SK-N-SH (cell line): ENCODE measurements around the gene HPCAL1. TPM values are rescaled to one million over a fixed set of nuclear protein-coding genes. Genes with fewer than 3 reads are reported as not detected.

Experiments used
- CTCF ChIA-PET: fragments of 300-600, 350-600 bp; formaldehyde crosslinking; extraction: SDS; loops from one replicate; lab custom pipeline; 2021; lab: Yijun Ruan, JAX
- POLR2A ChIA-PET: fragments of 350-600 bp; sonication (Branson Sonifier 250); formaldehyde crosslinking; extraction: SDS; loops from one replicate; lab custom pipeline; 2020; ENCODE audit warnings: antibody characterized with exemption, inconsistent platforms; lab: Yijun Ruan, JAX
- DNase-seq: peaks from one replicate; pipeline ENCODE4 v3.0.0; 2012
- H2AFZ ChIP-seq: fragments of 200-600 bp; sonication (generic); 2 replicates; pipeline ENCODE4 v1.8.1; 2016; ENCODE audit warnings: antibody characterized with exemption, mild to moderate bottlenecking, low read depth
- H3F3A ChIP-seq: fragments of 200-600 bp; sonication (generic); replicated peaks from 2 replicates; pipeline ENCODE3; 2016; ENCODE audit warnings: antibody characterized with exemption, mild to moderate bottlenecking; ENCODE audit not compliant: insufficient read depth
- H3K27ac ChIP-seq, 2 experiments: fragments of 200-500 bp in 1 of 2; fragments of 200-600 bp in 1 of 2; sonication (Bioruptor generic) in 1 of 2; sonication (generic), shearing (Covaris generic) in 1 of 2; 2 replicates each; pipeline versions ENCODE4 v1.5.1 to v1.6.1; 2014 to 2016; ENCODE audit warnings: low read depth in 2 of 2, inconsistent platforms in 1 of 2, low read length in 1 of 2, mild to moderate bottlenecking in 1 of 2, mixed read lengths in 1 of 2
- H3K27me3 ChIP-seq: fragments of 200-600 bp; sonication (generic), shearing (Covaris generic); 2 replicates; pipeline ENCODE4 v1.6.1; 2016; ENCODE audit warnings: mixed run types; ENCODE audit not compliant: insufficient read depth
- H3K36me3 ChIP-seq, 2 experiments: fragments of 200-500 bp in 1 of 2; fragments of 200-600 bp in 1 of 2; sonication (Bioruptor generic) in 1 of 2; sonication (generic) in 1 of 2; replicated peaks in 1 of 2; 2 replicates each; pipeline versions ENCODE3 to v1.5.1; 2014 to 2016; ENCODE audit warnings: low read length in 1 of 2, mild to moderate bottlenecking in 1 of 2; ENCODE audit not compliant: insufficient read depth in 2 of 2, control insufficient read depth in 1 of 2
- H3K4me1 ChIP-seq, 2 experiments: fragments of 200-500 bp in 1 of 2; fragments of 200-600 bp in 1 of 2; sonication (Bioruptor generic) in 1 of 2; sonication (generic), shearing (Covaris generic) in 1 of 2; 2 replicates each; pipeline versions ENCODE4 v1.5.1 to v1.6.1; 2014 to 2016; ENCODE audit warnings: low read depth in 1 of 2, low read length in 1 of 2, mixed run types in 1 of 2; ENCODE audit not compliant: insufficient read depth in 2 of 2, control insufficient read depth in 1 of 2
- H3K4me2 ChIP-seq: fragments of 200-600 bp; sonication (generic), shearing (Covaris generic); 2 replicates; pipeline ENCODE4 v1.6.1; 2017; ENCODE audit warnings: mixed run types
- H3K4me3 ChIP-seq, 2 experiments: fragments of 200-500 bp in 1 of 2; fragments of 200-600 bp in 1 of 2; sonication (Bioruptor generic) in 1 of 2; sonication (generic), shearing (Covaris generic) in 1 of 2; 2 replicates each; pipeline versions ENCODE4 v1.5.1 to v1.8.1; 2014 to 2016; ENCODE audit warnings: low read depth in 2 of 2, inconsistent platforms in 1 of 2, low read length in 1 of 2, mild to moderate bottlenecking in 1 of 2, mixed read lengths in 1 of 2, moderate library complexity in 1 of 2
- H3K79me2 ChIP-seq: fragments of 200-600 bp; sonication (generic); 2 replicates; pipeline ENCODE4 v1.8.1; 2017; ENCODE audit warnings: mild to moderate bottlenecking; ENCODE audit not compliant: insufficient read depth
- H3K9ac ChIP-seq: fragments of 200-600 bp; sonication (generic); 2 replicates; pipeline ENCODE4 v1.6.1; 2017; ENCODE audit warnings: mixed run types
- H3K9me2 ChIP-seq: fragments of 200-600 bp; sonication (generic); 2 replicates; pipeline ENCODE4 v1.6.1; 2017; ENCODE audit warnings: mixed run types
- H3K9me3 ChIP-seq: fragments of 200-600 bp; sonication (generic); 2 replicates; pipeline ENCODE4 v1.6.1; 2017; ENCODE audit warnings: mixed run types, mild to moderate bottlenecking, moderate library complexity
- H4K20me1 ChIP-seq: fragments of 200-600 bp; sonication (generic); 2 replicates; pipeline ENCODE4 v1.6.1; 2017; ENCODE audit warnings: mild to moderate bottlenecking, mixed run types; ENCODE audit not compliant: insufficient read depth
- CHD2 ChIP-seq: fragments of 150-350 bp; IDR thresholded peaks from 2 replicates; pipeline ENCODE4 v1.6.1; 2018; ENCODE audit warnings: low read length; ENCODE audit not compliant: partially characterized antibody
- CTCF ChIP-seq: fragments of 200-600 bp; sonication (generic); IDR thresholded peaks from 2 replicates; pipeline ENCODE4 v1.6.1; 2017; ENCODE audit warnings: antibody characterized with exemption, mild to moderate bottlenecking, moderate library complexity
- FOSL2 ChIP-seq: IDR thresholded peaks from 2 replicates; pipeline ENCODE4 v1.4.0; 2012; ENCODE audit warnings: low read depth, mild to moderate bottlenecking, moderate library complexity, borderline replicate concordance
- GATA2 ChIP-seq: sonication (generic); formaldehyde crosslinking; IDR thresholded peaks from 2 replicates; pipeline ENCODE4 v1.5.0; 2020; ENCODE audit warnings: mild to moderate bottlenecking, missing genetic modification reagents
- MAX ChIP-seq: IDR thresholded peaks from 2 replicates; pipeline ENCODE4 v1.4.0; 2012; ENCODE audit warnings: low read depth
- MEF2A ChIP-seq: IDR thresholded peaks from 2 replicates; pipeline ENCODE4 v1.4.0; 2012; ENCODE audit warnings: low read depth, borderline replicate concordance
- REST ChIP-seq: IDR thresholded peaks from 2 replicates; pipeline ENCODE4 v1.6.1; 2012; ENCODE audit warnings: mild to moderate bottlenecking, low read depth, low read length, moderate library complexity
- RFX5 ChIP-seq: IDR thresholded peaks from 2 replicates; pipeline ENCODE4 v1.6.1; 2012; ENCODE audit warnings: mild to moderate bottlenecking, improper control_type of control experiment, low read length
- TAF1 ChIP-seq: IDR thresholded peaks from 2 replicates; pipeline ENCODE4 v1.6.1; 2012; ENCODE audit warnings: low read depth, mild to moderate bottlenecking, low read length, moderate library complexity, borderline replicate concordance
- TEAD4 ChIP-seq: IDR thresholded peaks from 2 replicates; pipeline ENCODE4 v1.4.0; 2012; ENCODE audit warnings: mild to moderate bottlenecking, borderline replicate concordance; ENCODE audit not compliant: insufficient read depth
- USF1 ChIP-seq: IDR thresholded peaks from 2 replicates; pipeline ENCODE4 v1.4.0; 2012; ENCODE audit warnings: low read depth, borderline replicate concordance
- YY1 ChIP-seq: IDR thresholded peaks from 2 replicates; pipeline ENCODE4 v1.4.0; 2012; ENCODE audit warnings: low read depth, mild to moderate bottlenecking
- WGBS: methylation state at CpG from one replicate; pipeline ENCODE4 v1.1.6; 2017; ENCODE audit warnings: low lambda C conversion rate; 5-methylcytosine and 5-hydroxymethylcytosine counted together
- polyA plus RNA-seq, 3 experiments: library from polyadenylated mRNA; depleted of rRNA; stranded (reverse); fragments of >200 nt; gene quantifications; 2 replicates each; pipeline ENCODE4 v1.2.3, GENCODE V29; 2012

HPCAL1 gene
- polyA plus RNA-seq, 1 of the 3 experiments (the other 2 are of a cell fraction), result 77.0 TPM

GRCh38 chr2:10372862-10373240, 70.1 kb downstream of the HPCAL1 start:
- Histone ChIP-seq H3K9me3 (no peaks in the 10 kb centered on the region), H4K20me1 (peaks cover 17% of the 10 kb centered on the region; the same call in 1 of the 2 replicates), H3K9ac (no peak overlapping the region), H3K27me3 (no peaks in the 10 kb centered on the region), H3K4me2 (no peak overlapping the region), H3F3A (no peaks in the 10 kb centered on the region), H3K79me2 (no peaks in the 10 kb centered on the region), H2AFZ (no peak overlapping the region), H3K4me1 (peaks cover 0 to 76% of the 10 kb centered on the region in 2 experiments; a peak in 1 of 4 replicates), H3K27ac (peak overlapping the region in 1 of 2 experiments; percentile 77; a peak in 1 of 4 replicates), H3K4me3 (no peak overlapping the region), H3K9me2 (no peaks in the 10 kb centered on the region), H3K36me3 (no peaks in the 10 kb centered on the region)
- no peak for TF ChIP-seq REST
- TF ChIP-seq USF1, result no peak
- ChIA-PET CTCF (no interaction called here), POLR2A (no interaction called here)
- WGBS, result 72% methylated on average over 5 of the region's 7 CpGs
- peak; percentile 60 for DNase-seq

GRCh38 chr2:10373931-10374330, 71.2 kb downstream of the HPCAL1 start:
- POLR2A ChIA-PET, result no interaction called here
- 94% methylated on average over 10 of the region's 10 CpGs for WGBS

More at GRCh38 chr2:10373931-10374330, 71.2 kb downstream of the HPCAL1 start:
- no peak for TF ChIP-seq CHD2
- no peak for TF ChIP-seq MEF2A
- no peak for TF ChIP-seq CTCF
- TF ChIP-seq USF1, result no peak
- no peak for TF ChIP-seq YY1
- no peak for TF ChIP-seq TAF1
- no peak for TF ChIP-seq GATA2 (CRISPR knock-in tag)
- no peak for TF ChIP-seq TEAD4
- TF ChIP-seq FOSL2, result no peak
- no peak for TF ChIP-seq MAX
- TF ChIP-seq RFX5, result no peak
- TF ChIP-seq, all 33 proteins: peak for 0
- peak; percentile 69 for DNase-seq
- H3K9me3 ChIP-seq, result no peaks in the 10 kb centered on the region
- CTCF ChIA-PET, result interaction anchor here (0.9 to 2.3 kb wide), 4 partner anchors 12 to 232 kb away, joined by 3 to 6 read pairs (median 4); partner anchors contain the start of gene HPCAL1
- H3K9ac ChIP-seq, result no peak overlapping the region
- H3K36me3 ChIP-seq, result no peaks in the 10 kb centered on the region
- H3K27ac ChIP-seq, result peak overlapping the region in 1 of 2 experiments; percentile 77; a peak in 2 of 4 replicates
- no peaks in the 10 kb centered on the region for H3K9me2 ChIP-seq
- peaks cover 0 to 71% of the 10 kb centered on the region in 2 experiments; a peak in 1 of 4 replicates for H3K4me1 ChIP-seq
- H3K27me3 ChIP-seq, result no peaks in the 10 kb centered on the region
- H3K4me2 ChIP-seq, result no peak overlapping the region
- no peaks in the 10 kb centered on the region for H3K79me2 ChIP-seq
- no peak overlapping the region for H3K4me3 ChIP-seq
- peaks cover 17% of the 10 kb centered on the region; the same call in 1 of the 2 replicates for H4K20me1 ChIP-seq
- no peaks in the 10 kb centered on the region for H3F3A ChIP-seq
- H2AFZ ChIP-seq, result no peak overlapping the region
